Measurements from ENCODE around the gene PRUNE1.

PRUNE1 gene, protein sequence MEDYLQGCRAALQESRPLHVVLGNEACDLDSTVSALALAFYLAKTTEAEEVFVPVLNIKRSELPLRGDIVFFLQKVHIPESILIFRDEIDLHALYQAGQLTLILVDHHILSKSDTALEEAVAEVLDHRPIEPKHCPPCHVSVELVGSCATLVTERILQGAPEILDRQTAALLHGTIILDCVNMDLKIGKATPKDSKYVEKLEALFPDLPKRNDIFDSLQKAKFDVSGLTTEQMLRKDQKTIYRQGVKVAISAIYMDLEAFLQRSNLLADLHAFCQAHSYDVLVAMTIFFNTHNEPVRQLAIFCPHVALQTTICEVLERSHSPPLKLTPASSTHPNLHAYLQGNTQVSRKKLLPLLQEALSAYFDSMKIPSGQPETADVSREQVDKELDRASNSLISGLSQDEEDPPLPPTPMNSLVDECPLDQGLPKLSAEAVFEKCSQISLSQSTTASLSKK

GRCh38 chr1:151008244-151009205, at the start of gene PRUNE1:
Gene PRUNE1, plus strand, starts transcription at chr1:151008449. Its CDS starts 184 bp downstream, at chr1:151008633.
- DNase-seq = peak; percentile 97

- DNase-seq = no peak
Measured at GRCh38 chr1:150960646-150961045, 47.6 kb upstream of the PRUNE1 start.

DNA sequence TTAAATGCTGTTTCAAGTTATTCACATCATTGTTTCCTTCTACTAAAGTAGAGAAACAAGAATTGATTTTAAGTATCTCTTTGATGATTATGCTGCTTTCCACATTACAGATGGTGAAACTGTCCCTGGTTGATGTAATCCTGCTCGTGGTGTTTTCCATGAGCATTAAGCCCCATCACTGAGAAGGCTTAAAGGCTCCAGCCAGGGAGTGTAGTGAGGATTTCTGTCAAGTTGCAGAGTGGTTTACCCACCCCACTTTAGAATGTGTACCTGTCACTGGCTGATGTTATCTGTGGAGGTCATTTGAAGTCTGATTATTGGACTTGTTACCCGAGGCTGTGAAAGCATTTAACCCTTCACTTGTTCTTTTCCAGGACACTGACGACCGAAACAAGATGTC, 46.5 kb upstream of the PRUNE1 start:
- no peak for DNase-seq

- DNase-seq = no peak
Measured at GRCh38 chr1:150963321-150964163, 44.7 kb upstream of the PRUNE1 start.

GRCh38 chr1:150964164-150964489, 44.1 kb upstream of the PRUNE1 start:
- no peak for DNase-seq

GRCh38 chr1:150965605-150966004, 42.6 kb upstream of the PRUNE1 start:
- no peak for DNase-seq

GRCh38 chr1:150966011-150966410, 42.2 kb upstream of the PRUNE1 start:
- DNase-seq = no peak

- no peak for DNase-seq
Measured at GRCh38 chr1:150967936-150968335, 40.3 kb upstream of the PRUNE1 start.

DNA sequence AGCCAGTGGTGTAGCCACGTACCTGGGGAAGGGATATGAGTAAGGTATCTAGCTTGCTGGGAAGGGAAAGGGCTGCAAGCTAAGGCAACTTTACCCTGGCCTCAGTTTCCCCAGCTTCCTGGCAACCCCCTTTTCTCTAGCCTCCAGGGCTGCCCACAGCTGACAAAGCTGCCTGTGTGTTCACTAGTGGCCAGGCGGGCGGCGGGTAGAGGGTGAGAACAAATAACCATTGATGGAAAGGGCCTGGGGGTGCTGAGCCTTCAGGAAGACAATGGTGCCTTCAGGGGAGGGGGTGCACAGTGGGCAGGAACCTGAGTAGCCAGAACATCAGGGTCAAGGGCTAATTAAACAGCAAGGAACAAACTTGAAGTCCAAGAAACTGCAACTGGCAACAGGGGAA, 39.8 kb upstream of the PRUNE1 start:
- no peak for DNase-seq

- no peak for DNase-seq
Measured at GRCh38 chr1:150969626-150970025, 38.6 kb upstream of the PRUNE1 start.

GRCh38 chr1:150970808-150971582, 37.3 kb upstream of the PRUNE1 start:
- no peak for DNase-seq

GRCh38 chr1:150971583-150972416, 36.4 kb upstream of the PRUNE1 start:
- no peak for DNase-seq

DNA sequence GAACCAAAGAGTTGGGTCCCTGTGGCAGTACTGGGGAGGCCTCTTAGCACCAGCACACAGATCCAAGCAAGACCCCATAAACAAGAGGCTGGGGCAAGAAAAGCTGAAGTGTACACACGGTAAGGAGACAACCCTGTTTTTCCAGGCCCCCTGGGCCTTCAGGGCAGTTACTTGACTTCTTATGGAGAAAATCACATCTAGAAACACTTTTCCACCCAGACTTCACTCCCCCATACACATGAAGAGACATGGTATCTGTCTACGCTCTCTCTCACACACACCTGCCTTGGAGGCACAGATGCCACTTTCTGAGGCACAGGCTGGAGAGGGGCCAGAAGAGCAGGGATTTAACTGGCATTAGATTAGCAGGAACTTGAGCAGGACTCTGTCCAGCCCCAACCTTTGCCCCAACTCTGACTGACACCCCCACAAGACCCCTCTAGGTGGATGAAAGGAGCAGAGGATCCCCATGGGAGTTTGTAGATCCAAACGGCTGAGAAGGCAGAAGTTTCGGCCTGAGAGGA, 35.8 kb upstream of the PRUNE1 start:
- no peak for DNase-seq

DNA sequence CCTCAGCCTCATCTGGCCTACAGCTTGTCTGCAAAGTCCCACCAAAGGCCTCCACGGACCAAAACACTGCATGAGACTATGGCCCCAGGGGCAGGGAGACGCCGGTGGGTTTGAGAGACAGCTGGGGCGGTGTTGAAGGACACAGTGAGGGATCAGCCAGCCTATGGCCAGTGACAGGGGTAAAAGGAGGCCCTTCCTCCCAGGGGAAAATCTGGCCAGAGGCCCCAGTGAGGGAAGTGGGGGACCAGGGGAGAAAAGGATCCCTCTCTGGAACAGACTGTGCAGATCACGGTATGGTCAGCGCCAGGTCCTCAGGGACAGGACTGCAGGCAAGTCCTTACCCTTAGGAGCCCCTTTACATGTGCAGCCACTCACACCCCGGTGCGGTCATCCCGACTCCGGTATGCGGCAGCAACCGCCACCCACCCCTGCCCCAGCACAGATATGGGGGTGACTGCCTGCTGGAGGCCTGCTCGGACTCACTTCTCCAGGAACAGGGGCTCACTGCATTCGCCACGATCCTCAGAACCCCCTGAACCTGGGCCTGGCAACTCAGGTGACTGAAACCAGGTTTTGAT, 34.9 kb upstream of the PRUNE1 start:
- no peak for DNase-seq

GRCh38 chr1:150973836-150974579, 34.2 kb upstream of the PRUNE1 start:
- DNase-seq = peak; percentile 22

- peak; percentile 69 for DNase-seq
Measured at GRCh38 chr1:150974580-150975478, 33.4 kb upstream of the PRUNE1 start, which contains the start of gene CERS2. Gene CERS2, minus strand, starts transcription at chr1:150974835. Its CDS starts 5,745 bp downstream, at chr1:150969090.

DNA sequence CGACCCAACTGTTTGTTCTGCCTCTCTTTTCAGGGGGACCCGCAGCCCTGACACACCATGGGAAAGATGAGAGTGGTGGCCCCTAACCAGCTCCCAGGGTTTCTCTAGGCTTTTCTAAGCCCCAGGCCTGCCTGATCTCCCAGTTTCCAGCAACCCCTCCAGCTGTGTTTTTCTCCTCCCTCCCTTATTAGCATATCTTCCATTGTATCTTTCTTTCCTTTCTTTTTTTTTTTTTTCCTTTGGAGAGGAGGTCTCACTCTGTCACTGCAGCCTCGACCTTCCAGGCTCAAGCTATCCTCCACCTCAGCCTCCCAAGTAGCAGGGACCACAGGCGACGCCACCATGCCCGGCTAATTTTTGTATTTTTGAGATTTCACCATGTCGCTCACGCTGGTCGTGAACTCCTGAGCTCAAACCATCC, 31.8 kb upstream of the PRUNE1 start:
- DNase-seq = no peak

Data from NCI-H1105 (cell line).